CD14-positive monocyte (primary cell): ENCODE measurements around the gene OPN4. TPM values are rescaled to one million over a fixed set of nuclear protein-coding genes. Genes with fewer than 3 reads are reported as not detected.

Experiments used
- DNase-seq, 3 donors: peaks; one replicate each; pipeline ENCODE4 v3.0.0-alpha.2; 2011 to 2022
- H2AFZ ChIP-seq: 2 replicates; pipeline ENCODE4 v1.6.0; 2012; ENCODE audit warnings: mild to moderate bottlenecking, low read depth, low read length, inconsistent platforms; ENCODE audit not compliant: insufficient read depth, poor library complexity, severe bottlenecking
- H3K27ac ChIP-seq, 2 donors: 1 replicate in 1 of 2; 2 replicates in 1 of 2; pipeline ENCODE4 v1.5.1; 2012 to 2013; ENCODE audit warnings: low read length in 2 of 2, control low read depth in 1 of 2, inconsistent platforms in 1 of 2, low read depth in 1 of 2, mild to moderate bottlenecking in 1 of 2
- H3K27me3 ChIP-seq, 2 donors: one replicate each; pipeline versions ENCODE4 v1.6.0 to v1.6.1; 2011 to 2013; ENCODE audit warnings: low read length in 2 of 2; ENCODE audit not compliant: control insufficient read depth in 2 of 2, insufficient read depth in 2 of 2
- H3K36me3 ChIP-seq, 2 donors: replicated peaks in 1 of 2; 1 replicate in 1 of 2; 2 replicates in 1 of 2; pipeline versions ENCODE4 v1.5.1 to v1.6.1; 2012 to 2013; ENCODE audit warnings: low read length in 2 of 2, control low read depth in 1 of 2, inconsistent platforms in 1 of 2, mild to moderate bottlenecking in 1 of 2; ENCODE audit not compliant: insufficient read depth in 2 of 2, control insufficient read depth in 1 of 2
- H3K4me1 ChIP-seq, 2 donors: 1 replicate in 1 of 2; 2 replicates in 1 of 2; pipeline versions ENCODE4 v1.5.1 to v1.6.1; 2012 to 2013; ENCODE audit warnings: low read length in 2 of 2, control low read depth in 1 of 2, inconsistent platforms in 1 of 2, mild to moderate bottlenecking in 1 of 2, moderate library complexity in 1 of 2; ENCODE audit not compliant: insufficient read depth in 2 of 2, control insufficient read depth in 1 of 2
- H3K4me2 ChIP-seq: replicated peaks from 2 replicates; pipeline ENCODE3; 2012; ENCODE audit warnings: low read length, moderate library complexity, mild to moderate bottlenecking; ENCODE audit not compliant: poor library complexity, severe bottlenecking; ENCODE audit errors: extremely low read depth
- H3K4me3 ChIP-seq, 3 experiments: fragments of 200-600 bp in 1 of 3; sonication (generic) in 1 of 3; replicated peaks in 1 of 3; 1 replicate in 2 of 3; 2 replicates in 1 of 3; pipeline ENCODE4 v1.5.1; 2011 to 2013; ENCODE audit warnings: low read length in 3 of 3, mild to moderate bottlenecking in 3 of 3, control low read depth in 2 of 3, low read depth in 2 of 3, inconsistent platforms in 1 of 3, moderate library complexity in 1 of 3
- H3K79me2 ChIP-seq: 2 replicates; pipeline ENCODE4 v1.6.0; 2012; ENCODE audit warnings: mild to moderate bottlenecking, control low read depth, inconsistent platforms, low read length, moderate library complexity; ENCODE audit not compliant: insufficient read depth
- H3K9ac ChIP-seq: 2 replicates; pipeline ENCODE4 v1.6.0; 2017; ENCODE audit warnings: low read length, mild to moderate bottlenecking; ENCODE audit not compliant: insufficient read depth, poor library complexity, severe bottlenecking
- H3K9me3 ChIP-seq, 2 donors: replicated peaks in 1 of 2; 1 replicate in 1 of 2; 2 replicates in 1 of 2; pipeline versions ENCODE4 v1.5.1 to v1.6.1; 2012 to 2013; ENCODE audit warnings: low read length in 2 of 2, control low read depth in 1 of 2; ENCODE audit not compliant: control insufficient read depth in 1 of 2, insufficient read depth in 1 of 2
- H4K20me1 ChIP-seq: 2 replicates; pipeline ENCODE4 v1.6.0; 2012; ENCODE audit warnings: mild to moderate bottlenecking, low read length, control low read depth, moderate library complexity; ENCODE audit not compliant: insufficient read depth
- H3K27ac Mint-ChIP-seq, 7 donors: one replicate each; pipeline ENCODE4 v1.8.0; 2020; ENCODE audit warnings: mild to moderate bottlenecking in 7 of 7, mixed read lengths in 7 of 7, moderate library complexity in 6 of 7, inconsistent platforms in 2 of 7
- H3K27me3 Mint-ChIP-seq, 3 donors: one replicate each; pipeline ENCODE4 v1.8.0; 2021 to 2022; ENCODE audit warnings: low read depth in 3 of 3, mild to moderate bottlenecking in 3 of 3, mixed read lengths in 3 of 3, moderate library complexity in 3 of 3, inconsistent platforms in 1 of 3
- H3K36me3 Mint-ChIP-seq, 2 donors: one replicate each; pipeline ENCODE4 v1.8.0; 2020; ENCODE audit warnings: mixed read lengths in 2 of 2, inconsistent platforms in 1 of 2, mild to moderate bottlenecking in 1 of 2
- H3K4me1 Mint-ChIP-seq: one replicate; pipeline ENCODE4 v1.8.0; 2020; ENCODE audit warnings: mild to moderate bottlenecking, mixed read lengths
- H3K4me3 Mint-ChIP-seq, 2 donors: one replicate each; pipeline ENCODE4 v1.8.0; 2020; ENCODE audit warnings: mild to moderate bottlenecking in 2 of 2, mixed read lengths in 2 of 2, moderate library complexity in 1 of 2
- H3K9me3 Mint-ChIP-seq, 7 donors: one replicate each; pipeline ENCODE4 v1.8.0; 2020 to 2022; ENCODE audit warnings: mixed read lengths in 7 of 7, mild to moderate bottlenecking in 6 of 7, moderate library complexity in 6 of 7, inconsistent platforms in 2 of 7
- WGBS: methylation state at CpG from one replicate; pipeline ENCODE4 v1.1.5; 2013; ENCODE audit warnings: missing lambda C conversion rate; ENCODE audit not compliant: insufficient coverage; 5-methylcytosine and 5-hydroxymethylcytosine counted together
- intact Hi-C, 2 donors: fragments of 100-400 bp; cut with micrococcal nuclease; formaldehyde crosslinking; loops; one replicate each; pipeline versions ENCODE4 v1.15.0 to v1.15.1; 2023
- polyA plus RNA-seq, 3 donors: library from polyadenylated mRNA; depleted of rRNA in 1 of 3; unstranded in 2 of 3; stranded (reverse) in 1 of 3; fragments of 300-500 nt in 2 of 3; fragments of >200 nt in 1 of 3; fragmentation: Illumina TruSeq in 2 of 3; gene quantifications; 1 replicate in 2 of 3; 2 replicates in 1 of 3; pipeline ENCODE4 v1.2.3, GENCODE V29; 2012 to 2021
- TF ChIP-seq, protein P1 (sequence below): fragments of 200-600 bp; IDR thresholded peaks from one replicate; pipeline ENCODE4 v1.8.0; 2022; ENCODE audit warnings: antibody characterized with exemption, mild to moderate bottlenecking

OPN4 gene
- polyA plus RNA-seq, 3 donors: not detected

- Mint-ChIP-seq H3K36me3 (no peaks in the 10 kb centered on the region), H3K27me3 (peaks cover 5 to 17% (median 14%) of the 10 kb centered on the region in 3 donors), H3K4me3 (no peak overlapping the region), H3K4me1 (peaks cover 7% of the 10 kb centered on the region), H3K9me3 (no peaks in the 10 kb centered on the region), H3K27ac (no peak overlapping the region)
- no peak overlapping the region for H3K27ac ChIP-seq
- no peaks in the 10 kb centered on the region for H3K36me3 ChIP-seq
- no peaks in the 10 kb centered on the region for H3K9me3 ChIP-seq
- no peaks in the 10 kb centered on the region for H4K20me1 ChIP-seq
- H3K4me1 ChIP-seq: peaks cover 0 to 2% of the 10 kb centered on the region in 2 donors
- 96% methylated on average over 12 of the region's 14 CpGs for WGBS
- DNase-seq: no peak
- H3K4me2 ChIP-seq: no peak overlapping the region
- H3K9ac ChIP-seq: no peak overlapping the region
- H3K27me3 ChIP-seq: peaks cover 0 to 3% of the 10 kb centered on the region in 2 donors
- H3K79me2 ChIP-seq: no peaks in the 10 kb centered on the region
- H3K4me3 ChIP-seq: no peak overlapping the region
- TF ChIP-seq, protein P1, sequence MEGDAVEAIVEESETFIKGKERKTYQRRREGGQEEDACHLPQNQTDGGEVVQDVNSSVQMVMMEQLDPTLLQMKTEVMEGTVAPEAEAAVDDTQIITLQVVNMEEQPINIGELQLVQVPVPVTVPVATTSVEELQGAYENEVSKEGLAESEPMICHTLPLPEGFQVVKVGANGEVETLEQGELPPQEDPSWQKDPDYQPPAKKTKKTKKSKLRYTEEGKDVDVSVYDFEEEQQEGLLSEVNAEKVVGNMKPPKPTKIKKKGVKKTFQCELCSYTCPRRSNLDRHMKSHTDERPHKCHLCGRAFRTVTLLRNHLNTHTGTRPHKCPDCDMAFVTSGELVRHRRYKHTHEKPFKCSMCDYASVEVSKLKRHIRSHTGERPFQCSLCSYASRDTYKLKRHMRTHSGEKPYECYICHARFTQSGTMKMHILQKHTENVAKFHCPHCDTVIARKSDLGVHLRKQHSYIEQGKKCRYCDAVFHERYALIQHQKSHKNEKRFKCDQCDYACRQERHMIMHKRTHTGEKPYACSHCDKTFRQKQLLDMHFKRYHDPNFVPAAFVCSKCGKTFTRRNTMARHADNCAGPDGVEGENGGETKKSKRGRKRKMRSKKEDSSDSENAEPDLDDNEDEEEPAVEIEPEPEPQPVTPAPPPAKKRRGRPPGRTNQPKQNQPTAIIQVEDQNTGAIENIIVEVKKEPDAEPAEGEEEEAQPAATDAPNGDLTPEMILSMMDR: no peak
- no peak overlapping the region for H2AFZ ChIP-seq
- intact Hi-C loops: loop anchor here in 1 of 2 donors (5.0 kb wide), 1 partner anchor 206 kb away; no protein-coding TSS in a partner anchor
Measured at GRCh38 chr10:86691333-86692022, 37.1 kb downstream of the OPN4 start.

- Mint-ChIP-seq H3K9me3 (no peaks in the 10 kb centered on the region), H3K36me3 (no peaks in the 10 kb centered on the region), H3K4me1 (peaks cover 7% of the 10 kb centered on the region), H3K27ac (no peak overlapping the region), H3K27me3 (peaks cover 5 to 17% (median 12%) of the 10 kb centered on the region in 3 donors), H3K4me3 (no peak overlapping the region)
- no peaks in the 10 kb centered on the region for H4K20me1 ChIP-seq
- peaks cover 0 to 2% of the 10 kb centered on the region in 2 donors for H3K4me1 ChIP-seq
- intact Hi-C loops: loop anchor here in 1 of 2 donors (5.0 kb wide), 1 partner anchor 205 kb away; no protein-coding TSS in a partner anchor
- no peak overlapping the region for H3K4me2 ChIP-seq
- H3K4me3 ChIP-seq: no peak overlapping the region
- no peaks in the 10 kb centered on the region for H3K9me3 ChIP-seq
- no peak overlapping the region for H3K9ac ChIP-seq
- WGBS: 93% methylated on average over 7 of the region's 8 CpGs
- no peaks in the 10 kb centered on the region for H3K79me2 ChIP-seq
- H3K27ac ChIP-seq: no peak overlapping the region
- H2AFZ ChIP-seq: no peak overlapping the region
- TF ChIP-seq, protein P1: no peak
- peaks cover 0 to 3% of the 10 kb centered on the region in 2 donors for H3K27me3 ChIP-seq
- no peak for DNase-seq
- H3K36me3 ChIP-seq: no peaks in the 10 kb centered on the region
Measured at GRCh38 chr10:86692023-86692514, 37.7 kb downstream of the OPN4 start.
